H1 (cell line): ENCODE data around the gene NUP62CL. TPM values are rescaled to one million over a fixed set of nuclear protein-coding genes. Genes with fewer than 3 reads are reported as not detected.

Source experiments
- CTCF ChIA-PET: fragments of 300-600 bp; sonication (Branson Sonifier 250); formaldehyde crosslinking; loops from one replicate; lab custom pipeline; 2021; ENCODE audit not compliant: partially characterized antibody; lab: Charles Lee
- POLR2A ChIA-PET: fragments of 300-600 bp; sonication (Branson Sonifier 250); formaldehyde crosslinking; loops from one replicate; lab custom pipeline; 2021; ENCODE audit warnings: inconsistent platforms; ENCODE audit not compliant: partially characterized antibody; lab: Charles Lee
- DNase-seq, 2 experiments: peaks; one replicate each; pipeline versions ENCODE4 v3.0.0 to v3.0.0-alpha.2; 2010 to 2022; ENCODE audit warnings: low spot score in 2 of 2, low read depth in 1 of 2, mixed read lengths in 1 of 2
- FAIRE-seq: peaks from 2 replicates; lab custom pipeline; 2011; peaks lifted over from hg19 to GRCh38; lab: Jason Lieb, UNC
- H2AFZ ChIP-seq: 2 replicates; pipeline ENCODE4 v1.8.1; 2012; ENCODE audit warnings: low read length, inconsistent platforms
- H2AK5ac ChIP-seq: 2 replicates; pipeline ENCODE4 v1.6.1; 2013; ENCODE audit warnings: low read depth, low read length
- H2BK120ac ChIP-seq: replicated peaks from 2 replicates; pipeline ENCODE3; 2013; ENCODE audit warnings: low read depth, low read length, inconsistent platforms
- H2BK12ac ChIP-seq: 2 replicates; pipeline ENCODE4 v1.6.1; 2013; ENCODE audit warnings: low read depth, low read length
- H2BK15ac ChIP-seq: 2 replicates; pipeline ENCODE4 v1.6.1; 2013; ENCODE audit warnings: low read length
- H2BK20ac ChIP-seq: 2 replicates; pipeline ENCODE4 v1.6.1; 2013; ENCODE audit warnings: low read length
- H2BK5ac ChIP-seq: 2 replicates; pipeline ENCODE4 v1.6.1; 2013; ENCODE audit warnings: low read depth, low read length
- H3K14ac ChIP-seq: 2 replicates; pipeline ENCODE4 v1.6.1; 2013; ENCODE audit warnings: inconsistent platforms; ENCODE audit not compliant: insufficient read length
- H3K18ac ChIP-seq: 2 replicates; pipeline ENCODE4 v1.6.1; 2013; ENCODE audit warnings: low read length; ENCODE audit errors: extremely low read depth
- H3K23ac ChIP-seq: 2 replicates; pipeline ENCODE4 v1.6.1; 2013; ENCODE audit warnings: inconsistent platforms; ENCODE audit not compliant: insufficient read length
- H3K23me2 ChIP-seq: 2 replicates; pipeline ENCODE4 v1.6.1; 2013; ENCODE audit warnings: low read depth, low read length
- H3K27ac ChIP-seq: 2 replicates; pipeline ENCODE4 v1.6.1; 2011; ENCODE audit warnings: low read depth, low read length, inconsistent platforms
- H3K27me3 ChIP-seq, 4 experiments: replicated peaks in 1 of 4; 1 replicate in 1 of 4; 2 replicates in 3 of 4; pipeline versions ENCODE4 v1.6.1 to v1.8.1; 2011 to 2013; ENCODE audit warnings: low read length in 3 of 4, mild to moderate bottlenecking in 3 of 4, inconsistent platforms in 2 of 4, mixed read lengths in 2 of 4, moderate library complexity in 1 of 4; ENCODE audit not compliant: control insufficient read depth in 3 of 4, insufficient read depth in 3 of 4; ENCODE audit errors: extremely low read depth in 1 of 4
- H3K36me3 ChIP-seq, 4 experiments: 2 replicates each; pipeline versions ENCODE4 v1.6.1 to v1.8.1; 2011 to 2013; ENCODE audit warnings: mild to moderate bottlenecking in 4 of 4, low read length in 3 of 4, moderate library complexity in 2 of 4, control low read depth in 1 of 4, inconsistent platforms in 1 of 4; ENCODE audit not compliant: insufficient read depth in 4 of 4, control insufficient read depth in 2 of 4
- H3K4ac ChIP-seq: replicated peaks from 2 replicates; pipeline ENCODE3; 2013; ENCODE audit warnings: low read length, low read depth, mixed read lengths, inconsistent platforms; ENCODE audit not compliant: insufficient read length
- H3K4me1 ChIP-seq, 4 experiments: replicated peaks in 1 of 4; 1 replicate in 1 of 4; 2 replicates in 3 of 4; pipeline versions ENCODE4 v1.6.1 to v1.8.1; 2011 to 2013; ENCODE audit warnings: low read length in 3 of 4, inconsistent platforms in 2 of 4, mixed read lengths in 1 of 4; ENCODE audit not compliant: insufficient read depth in 4 of 4, control insufficient read depth in 3 of 4
- H3K4me2 ChIP-seq, 2 experiments: 2 replicates each; pipeline versions ENCODE4 v1.6.1 to v1.8.1; 2011 to 2013; ENCODE audit warnings: low read depth in 2 of 2, low read length in 2 of 2, control low read depth in 1 of 2, inconsistent platforms in 1 of 2, mild to moderate bottlenecking in 1 of 2; ENCODE audit not compliant: insufficient read depth in 1 of 2
- H3K4me3 ChIP-seq, 4 experiments: fragments of 200-600, 300-600 bp in 1 of 4; sonication (generic), shearing (Covaris generic), sonication (Bioruptor Twin) in 1 of 4; 2 replicates each; pipeline versions ENCODE4 v1.5.1 to v1.8.1; 2011 to 2016; ENCODE audit warnings: low read length in 4 of 4, low read depth in 3 of 4, control low read depth in 2 of 4, inconsistent platforms in 2 of 4, mild to moderate bottlenecking in 2 of 4, mixed read lengths in 1 of 4, moderate library complexity in 1 of 4; ENCODE audit not compliant: insufficient read depth in 2 of 4; ENCODE audit errors: extremely low read depth in 1 of 4
- H3K56ac ChIP-seq: replicated peaks from 2 replicates; pipeline ENCODE3; 2013; ENCODE audit warnings: low read depth, mild to moderate bottlenecking, mixed read lengths, low read length, inconsistent platforms; ENCODE audit not compliant: insufficient read length
- H3K79me1 ChIP-seq: 2 replicates; pipeline ENCODE4 v1.6.1; 2013; ENCODE audit warnings: low read depth, low read length, control low read depth
- H3K79me2 ChIP-seq, 2 experiments: 2 replicates each; pipeline versions ENCODE4 v1.6.1 to v1.8.1; 2012 to 2013; ENCODE audit warnings: low read length in 2 of 2, mild to moderate bottlenecking in 2 of 2, inconsistent platforms in 1 of 2; ENCODE audit not compliant: insufficient read depth in 2 of 2, control insufficient read depth in 1 of 2
- H3K9ac ChIP-seq, 4 experiments: replicated peaks in 1 of 4; 1 replicate in 1 of 4; 2 replicates in 3 of 4; pipeline versions ENCODE4 v1.6.1 to v1.8.1; 2011 to 2013; ENCODE audit warnings: low read depth in 3 of 4, low read length in 3 of 4, control low read depth in 2 of 4, mild to moderate bottlenecking in 2 of 4, moderate library complexity in 2 of 4, inconsistent platforms in 1 of 4; ENCODE audit errors: extremely low read depth in 1 of 4
- H3K9me3 ChIP-seq, 2 experiments: 2 replicates each; pipeline versions ENCODE4 v1.6.1 to v1.8.1; 2012 to 2013; ENCODE audit warnings: mild to moderate bottlenecking in 2 of 2, moderate library complexity in 2 of 2, control low read depth in 1 of 2, inconsistent platforms in 1 of 2, low read depth in 1 of 2, low read length in 1 of 2, mixed read lengths in 1 of 2; ENCODE audit not compliant: insufficient read depth in 2 of 2
- H4K20me1 ChIP-seq, 2 experiments: replicated peaks in 1 of 2; 2 replicates each; pipeline versions ENCODE3 to v1.8.1; 2011 to 2013; ENCODE audit warnings: inconsistent platforms in 2 of 2, low read length in 2 of 2, mild to moderate bottlenecking in 1 of 2; ENCODE audit not compliant: insufficient read depth in 2 of 2, control insufficient read depth in 1 of 2
- H4K5ac ChIP-seq: 2 replicates; pipeline ENCODE4 v1.6.1; 2013; ENCODE audit warnings: low read length, low read depth, mixed read lengths, inconsistent platforms; ENCODE audit not compliant: insufficient read length
- H4K8ac ChIP-seq: 2 replicates; pipeline ENCODE4 v1.8.0; 2013; ENCODE audit warnings: mild to moderate bottlenecking, moderate library complexity, low read length, inconsistent platforms; ENCODE audit not compliant: insufficient read depth; ENCODE audit errors: extremely low read depth
- H4K91ac ChIP-seq: replicated peaks from 2 replicates; pipeline ENCODE3; 2013; ENCODE audit warnings: low read length, mixed read lengths, inconsistent platforms; ENCODE audit not compliant: insufficient read length
- CBX5 ChIP-seq: fragments of 300-800, 300-1000 bp; sonication (generic); IDR thresholded peaks from 2 replicates; pipeline ENCODE4 v1.7.1; 2016; ENCODE audit warnings: antibody characterized with exemption, low read length, low read depth
- POLR2A ChIP-seq, 2 experiments: IDR thresholded peaks; 1 replicate in 1 of 2; 2 replicates in 1 of 2; pipeline ENCODE4 v1.6.1; 2011; ENCODE audit warnings: low read depth in 2 of 2, low read length in 2 of 2, mild to moderate bottlenecking in 2 of 2; ENCODE audit errors: control extremely low read depth in 1 of 2
- RAD21 ChIP-seq, 2 experiments: IDR thresholded peaks in 1 of 2; conservative IDR thresholded peaks in 1 of 2; 2 replicates each; pipeline ENCODE4 v1.6.1; 2011; ENCODE audit warnings: low read depth in 2 of 2, low read length in 2 of 2, improper control_type of control experiment in 1 of 2, inconsistent platforms in 1 of 2, mild to moderate bottlenecking in 1 of 2, moderate library complexity in 1 of 2
- RBBP5 ChIP-seq: IDR thresholded peaks from 2 replicates; pipeline ENCODE4 v1.7.1; 2012; ENCODE audit warnings: low read depth, mild to moderate bottlenecking, inconsistent platforms, low read length, moderate library complexity, borderline replicate concordance
- RXRA ChIP-seq: IDR thresholded peaks from 2 replicates; pipeline ENCODE4 v1.6.1; 2011; ENCODE audit warnings: low read depth, mild to moderate bottlenecking, low read length, moderate library complexity; ENCODE audit not compliant: insufficient read depth
- SIRT6 ChIP-seq: IDR thresholded peaks from one replicate; pipeline ENCODE4 v1.7.1; 2012; ENCODE audit warnings: low read length, inconsistent platforms
- SP2 ChIP-seq: IDR thresholded peaks from 2 replicates; pipeline ENCODE4 v1.6.1; 2012; ENCODE audit warnings: mild to moderate bottlenecking, low read length, inconsistent platforms
- WGBS, 2 experiments: shearing (Covaris generic) in 1 of 2; methylation state at CpG; one replicate each; pipeline versions ENCODE4 v1.1.6 to v1.1.7; 2013 to 2015; ENCODE audit warnings: low lambda C conversion rate in 2 of 2, mixed read lengths in 2 of 2, inconsistent platforms in 1 of 2, low coverage in 1 of 2, missing lambda C conversion rate in 1 of 2; ENCODE audit not compliant: insufficient replicate concordance in 2 of 2, insufficient coverage in 1 of 2, insufficient read length in 1 of 2; ENCODE audit errors: extremely low coverage in 1 of 2, missing lambda C conversion rate in 1 of 2; 5-methylcytosine and 5-hydroxymethylcytosine counted together
- polyA plus RNA-seq, 7 experiments: library from polyadenylated mRNA; depleted of rRNA in 3 of 7; stranded (reverse) in 5 of 7; unstranded in 2 of 7; fragments of >200 nt in 5 of 7; fragments of 200-250 nt in 2 of 7; gene quantifications; 1 replicate in 5 of 7; 2 replicates in 1 of 7; 4 replicates in 1 of 7; pipeline versions ENCODE4 v1.2.1 to v1.2.3, GENCODE V29; 2011 to 2013; ENCODE audit warnings: missing spikeins in 2 of 7, mixed read lengths in 2 of 7
- total RNA-seq: library from RNA; stranded (reverse); fragmentation: NEBNext Ultra II Directional; extraction: Animal tissue kit (Norgen Biotek cat#: 25700); gene quantifications from 2 replicates; pipeline ENCODE4 v1.2.1, GENCODE V29; 2021

NUP62CL gene
- total and polyA plus RNA-seq, 2 of the 8 experiments (the other 6 are each of a cell fraction or from before 2014, with no cell fraction given) = 3.3 to 6.2 TPM

- Histone ChIP-seq H2BK20ac (no peak overlapping the region), H4K8ac (no peak overlapping the region), H3K4me2 (no peak overlapping the region), H2BK120ac (no peak overlapping the region), H2AK5ac (no peak overlapping the region), H3K27me3 (no peaks in the 10 kb centered on the region), H4K20me1 (no peaks in the 10 kb centered on the region), H3K18ac (no peak overlapping the region), H3K23me2 (no peaks in the 10 kb centered on the region), H3K4ac (no peak overlapping the region), H3K56ac (no peak overlapping the region), H3K4me1 (no peaks in the 10 kb centered on the region; a peak in 1 of 7 replicates), H2BK15ac (no peak overlapping the region), H3K14ac (no peak overlapping the region), H3K9me3 (no peaks in the 10 kb centered on the region), H4K5ac (no peak overlapping the region), H3K36me3 (no peaks in the 10 kb centered on the region), H4K91ac (no peak overlapping the region), H3K4me3 (no peak overlapping the region), H2BK12ac (no peak overlapping the region), H3K23ac (no peak overlapping the region), H3K27ac (no peak overlapping the region), H3K9ac (no peak overlapping the region), H2AFZ (no peak overlapping the region), H3K79me1 (no peaks in the 10 kb centered on the region), H3K79me2 (no peaks in the 10 kb centered on the region), H2BK5ac (no peak overlapping the region)
- CTCF ChIA-PET = no interaction called here
- POLR2A ChIA-PET = no interaction called here
- DNase-seq (no peak), FAIRE-seq (no peak)
- TF ChIP-seq CBX5 (no peak), RXRA (no peak), SIRT6 (no peak), RBBP5 (no peak), POLR2A (IDR thresholded peaks at IDR 0.05; ENCODE audit: control extremely low read depth in 1 of 2, low read depth in 2 of 2, low read length in 2 of 2) (no peak), SP2 (no peak), RAD21 (IDR thresholded peaks at IDR 0.05 in 1 of 2, conservative IDR thresholded peaks at IDR 0.05 in 1 of 2; ENCODE audit: low read depth in 2 of 2, low read length in 2 of 2) (no peak)
- 92% methylated on average over 3 of the region's 3 CpGs; no CpG with 5 or more reads in 1 of the 2 experiments for WGBS, 2 experiments
Observed at GRCh38 chrX:107199491-107199890, 6.7 kb downstream of the NUP62CL start.
